Endothelial cell of umbilical vein (primary cell): ENCODE results near the gene SLC23A2. TPM values are rescaled to one million over a fixed set of nuclear protein-coding genes. Genes with fewer than 3 reads are reported as not detected.

Experiments
- BruUV-seq: library from RNA; stranded (reverse); fragments of 400-500 nt; replicated peaks from 2 replicates; lab custom pipeline; 2021; lab: Mats Ljungman, UMichigan
- CTCF ChIA-PET: fragments of 300-600, 350-600 bp; sonication (Branson Sonifier 250); formaldehyde crosslinking; loops from one replicate; lab custom pipeline; 2021; ENCODE audit warnings: antibody characterized with exemption, inconsistent platforms; lab: Charles Lee
- POLR2A ChIA-PET: fragments of 300-600, 350-600 bp; sonication (Branson Sonifier 250); formaldehyde crosslinking; loops from one replicate; lab custom pipeline; 2021; ENCODE audit warnings: antibody characterized with exemption, inconsistent platforms; lab: Charles Lee
- DNase-seq: peaks from one replicate; pipeline ENCODE4 v3.0.0-alpha.2; 2011; ENCODE audit warnings: low read depth, low spot score
- FAIRE-seq: peaks from 2 replicates; lab custom pipeline; 2011; peaks lifted over from hg19 to GRCh38; lab: Jason Lieb, UNC
- H2AFZ ChIP-seq: 2 replicates; pipeline ENCODE4 v1.6.0; 2012; ENCODE audit warnings: low read depth, low read length, control low read depth, inconsistent platforms
- H3K27ac ChIP-seq: 2 replicates; pipeline ENCODE4 v1.5.1; 2011; ENCODE audit warnings: low read depth, mild to moderate bottlenecking, control low read depth, low read length, moderate library complexity; ENCODE audit not compliant: insufficient read depth
- H3K27me3 ChIP-seq, 2 experiments: 2 replicates each; pipeline versions ENCODE4 v1.6.0 to v1.6.1; 2011; ENCODE audit warnings: low read length in 2 of 2, mixed read lengths in 1 of 2; ENCODE audit not compliant: control insufficient read depth in 2 of 2, insufficient read depth in 2 of 2
- H3K36me3 ChIP-seq, 2 experiments: 2 replicates in 1 of 2; 3 replicates in 1 of 2; pipeline ENCODE4 v1.5.1; 2011; ENCODE audit warnings: low read length in 2 of 2, mild to moderate bottlenecking in 1 of 2, moderate library complexity in 1 of 2; ENCODE audit not compliant: control insufficient read depth in 2 of 2, insufficient read depth in 2 of 2; ENCODE audit errors: extremely low read depth in 1 of 2
- H3K4me1 ChIP-seq: 3 replicates; pipeline ENCODE4 v1.5.1; 2011; ENCODE audit warnings: mild to moderate bottlenecking, low read length; ENCODE audit not compliant: control insufficient read depth, insufficient read depth; ENCODE audit errors: extremely low read depth
- H3K4me2 ChIP-seq: 2 replicates; pipeline ENCODE4 v1.6.1; 2011; ENCODE audit warnings: low read length, control low read depth, mixed read lengths; ENCODE audit not compliant: insufficient read depth
- H3K4me3 ChIP-seq, 3 experiments: fragments of 200-600 bp in 1 of 3; sonication (generic), shearing (Covaris generic) in 1 of 3; replicated peaks in 1 of 3; 2 replicates each; pipeline ENCODE4 v1.5.1; 2011 to 2016; ENCODE audit warnings: control low read depth in 3 of 3, low read length in 3 of 3, mild to moderate bottlenecking in 2 of 3, inconsistent platforms in 1 of 3, low read depth in 1 of 3, moderate library complexity in 1 of 3; ENCODE audit not compliant: insufficient read depth in 1 of 3
- H3K79me2 ChIP-seq: 2 replicates; pipeline ENCODE4 v1.6.0; 2012; ENCODE audit warnings: low read length, inconsistent platforms; ENCODE audit not compliant: control insufficient read depth, insufficient read depth
- H3K9ac ChIP-seq: replicated peaks from 2 replicates; pipeline ENCODE3; 2011; ENCODE audit warnings: low read length, control low read depth; ENCODE audit not compliant: insufficient read depth; ENCODE audit errors: extremely low read depth
- H3K9me1 ChIP-seq: replicated peaks from 3 replicates; pipeline ENCODE4 v1.6.0; 2011; ENCODE audit warnings: mild to moderate bottlenecking, low read length; ENCODE audit not compliant: control insufficient read depth, insufficient read depth; ENCODE audit errors: extremely low read depth
- H3K9me3 ChIP-seq: replicated peaks from 2 replicates; pipeline ENCODE4 v1.5.1; 2012; ENCODE audit warnings: low read length, inconsistent platforms; ENCODE audit not compliant: control insufficient read depth, insufficient read depth
- H4K20me1 ChIP-seq: replicated peaks from 2 replicates; pipeline ENCODE3; 2011; ENCODE audit warnings: mild to moderate bottlenecking, low read length; ENCODE audit not compliant: control insufficient read depth, insufficient read depth; ENCODE audit errors: extremely low read depth
- CTCF ChIP-seq, 2 donors: IDR thresholded peaks; 1 replicate in 1 of 2; 2 replicates in 1 of 2; pipeline ENCODE4 v1.5.1; 2011; ENCODE audit warnings: low read length in 2 of 2, mild to moderate bottlenecking in 2 of 2, moderate library complexity in 2 of 2, control low read depth in 1 of 2, inconsistent platforms in 1 of 2, low read depth in 1 of 2; ENCODE audit not compliant: insufficient read depth in 1 of 2; ENCODE audit errors: extremely low read depth in 1 of 2
- EZH2 ChIP-seq: IDR thresholded peaks from 2 replicates; pipeline ENCODE4 v1.6.1; 2012; ENCODE audit warnings: borderline replicate concordance, low read depth, mild to moderate bottlenecking, moderate library complexity, low read length, inconsistent platforms; ENCODE audit not compliant: severe bottlenecking
- FOS ChIP-seq: IDR thresholded peaks from 2 replicates; pipeline ENCODE4 v1.6.1; 2011; ENCODE audit warnings: mild to moderate bottlenecking, low read length, moderate library complexity, borderline replicate concordance; ENCODE audit not compliant: insufficient read depth
- GATA2 ChIP-seq: IDR thresholded peaks from 2 replicates; pipeline ENCODE4 v1.7.0; 2011; ENCODE audit warnings: low read depth, mild to moderate bottlenecking, moderate library complexity, mixed read lengths, low read length; ENCODE audit not compliant: insufficient read length, insufficient read depth
- JUN ChIP-seq: IDR thresholded peaks from 2 replicates; pipeline ENCODE4 v1.6.1; 2011; ENCODE audit warnings: borderline replicate concordance, low read depth; ENCODE audit not compliant: insufficient read length, insufficient read depth
- MAX ChIP-seq: IDR thresholded peaks from 2 replicates; pipeline ENCODE4 v1.6.1; 2011; ENCODE audit not compliant: insufficient read depth, insufficient read length
- MYC ChIP-seq: IDR thresholded peaks from one replicate; pipeline ENCODE4 v1.6.1; 2011; ENCODE audit warnings: mild to moderate bottlenecking, low read depth, low read length
- POLR2A ChIP-seq: IDR thresholded peaks from 2 replicates; pipeline ENCODE4 v1.6.1; 2012; ENCODE audit warnings: low read depth, mild to moderate bottlenecking, control low read depth, low read length
- POLR2AphosphoS5 ChIP-seq: IDR thresholded peaks from 2 replicates; pipeline ENCODE4 v1.6.1; 2012; ENCODE audit warnings: low read depth, mild to moderate bottlenecking, control low read depth, low read length, moderate library complexity; ENCODE audit not compliant: insufficient read depth
- dilution Hi-C: fragments of 300-500 bp; cut with MboI; formaldehyde crosslinking; loops from one replicate; pipeline ENCODE4 v1.15.0; 2019; ENCODE audit warnings: low sequenced_read_pairs; ENCODE audit not compliant: extremely low pct_ligation_motif_present
- intact Hi-C: fragments of 100-400 bp; cut with micrococcal nuclease; formaldehyde crosslinking; loops from one replicate; pipeline ENCODE4 v1.10.0; 2022
- polyA plus RNA-seq, 4 experiments: library from polyadenylated mRNA; depleted of rRNA in 3 of 4; stranded (reverse) in 3 of 4; unstranded in 1 of 4; fragments of >200 nt; gene quantifications; 2 replicates each; pipeline versions ENCODE4 v1.2.1 to v1.2.3, GENCODE V29; 2011 to 2012; ENCODE audit warnings: missing spikeins in 1 of 4
- total RNA-seq: library from RNA; stranded (reverse); gene quantifications from 2 replicates; pipeline ENCODE4 v1.2.3, GENCODE V29; 2021

SLC23A2 gene
- total and polyA plus RNA-seq, 2 donors (not counting 3 experiments of a cell fraction or from before 2014, with no cell fraction given) = 24.4 to 24.5 TPM

GRCh38 chr20:4835244-4836177 lies 165.8 kb downstream of the SLC23A2 start:
- Histone ChIP-seq H3K9me3 (no peaks in the 10 kb centered on the region), H3K27me3 (peaks cover 11 to 18% of the 10 kb centered on the region in 2 experiments), H3K4me3 (no peak overlapping the region), H3K36me3 (no peaks in the 10 kb centered on the region), H3K4me2 (no peak overlapping the region), H3K79me2 (no peaks in the 10 kb centered on the region), H3K9ac (no peak overlapping the region), H2AFZ (no peak overlapping the region), H4K20me1 (no peaks in the 10 kb centered on the region), H3K4me1 (peaks cover 8% of the 10 kb centered on the region), H3K27ac (no peak overlapping the region), H3K9me1 (no peaks in the 10 kb centered on the region)
- BruUV-seq = no TSS peak
- dilution Hi-C loops (no loop called here), intact Hi-C loops (no loop called here)
- DNase-seq (no peak), FAIRE-seq (no peak)
- ChIA-PET CTCF (interaction anchor here (1.6 kb wide), 1 partner anchor 11 kb away, joined by 4 read pairs; no protein-coding TSS in a partner anchor), POLR2A (no interaction called here)
- TF ChIP-seq POLR2A = no peak
- TF ChIP-seq FOS = no peak
- TF ChIP-seq JUN = no peak
- no peak for TF ChIP-seq MAX
- no peak for TF ChIP-seq MYC
- TF ChIP-seq GATA2 = no peak
- TF ChIP-seq EZH2 = no peak
- no peak for TF ChIP-seq CTCF (IDR thresholded peaks at IDR 0.05; ENCODE audit: extremely low read depth in 1 of 2, insufficient read depth in 1 of 2, low read depth in 1 of 2, low read length in 2 of 2)
- no peak for TF ChIP-seq POLR2AphosphoS5
